SK-N-SH (cell line): ENCODE measurements around the gene PPP1R1A. TPM values are rescaled to one million over a fixed set of nuclear protein-coding genes. Genes with fewer than 3 reads are reported as not detected.

Source experiments
- CTCF ChIA-PET: fragments of 300-600, 350-600 bp; formaldehyde crosslinking; extraction: SDS; loops from one replicate; lab custom pipeline; 2021; lab: Yijun Ruan, JAX
- POLR2A ChIA-PET: fragments of 350-600 bp; sonication (Branson Sonifier 250); formaldehyde crosslinking; extraction: SDS; loops from one replicate; lab custom pipeline; 2020; ENCODE audit warnings: antibody characterized with exemption, inconsistent platforms; lab: Yijun Ruan, JAX
- DNase-seq: peaks from one replicate; pipeline ENCODE4 v3.0.0; 2012
- H2AFZ ChIP-seq: fragments of 200-600 bp; sonication (generic); 2 replicates; pipeline ENCODE4 v1.8.1; 2016; ENCODE audit warnings: antibody characterized with exemption, mild to moderate bottlenecking, low read depth
- H3F3A ChIP-seq: fragments of 200-600 bp; sonication (generic); replicated peaks from 2 replicates; pipeline ENCODE3; 2016; ENCODE audit warnings: antibody characterized with exemption, mild to moderate bottlenecking; ENCODE audit not compliant: insufficient read depth
- H3K27ac ChIP-seq, 2 experiments: fragments of 200-500 bp in 1 of 2; fragments of 200-600 bp in 1 of 2; sonication (Bioruptor generic) in 1 of 2; sonication (generic), shearing (Covaris generic) in 1 of 2; 2 replicates each; pipeline versions ENCODE4 v1.5.1 to v1.6.1; 2014 to 2016; ENCODE audit warnings: low read depth in 2 of 2, inconsistent platforms in 1 of 2, low read length in 1 of 2, mild to moderate bottlenecking in 1 of 2, mixed read lengths in 1 of 2
- H3K27me3 ChIP-seq: fragments of 200-600 bp; sonication (generic), shearing (Covaris generic); 2 replicates; pipeline ENCODE4 v1.6.1; 2016; ENCODE audit warnings: mixed run types; ENCODE audit not compliant: insufficient read depth
- H3K36me3 ChIP-seq, 2 experiments: fragments of 200-500 bp in 1 of 2; fragments of 200-600 bp in 1 of 2; sonication (Bioruptor generic) in 1 of 2; sonication (generic) in 1 of 2; replicated peaks in 1 of 2; 2 replicates each; pipeline versions ENCODE3 to v1.5.1; 2014 to 2016; ENCODE audit warnings: low read length in 1 of 2, mild to moderate bottlenecking in 1 of 2; ENCODE audit not compliant: insufficient read depth in 2 of 2, control insufficient read depth in 1 of 2
- H3K4me1 ChIP-seq, 2 experiments: fragments of 200-500 bp in 1 of 2; fragments of 200-600 bp in 1 of 2; sonication (Bioruptor generic) in 1 of 2; sonication (generic), shearing (Covaris generic) in 1 of 2; 2 replicates each; pipeline versions ENCODE4 v1.5.1 to v1.6.1; 2014 to 2016; ENCODE audit warnings: low read depth in 1 of 2, low read length in 1 of 2, mixed run types in 1 of 2; ENCODE audit not compliant: insufficient read depth in 2 of 2, control insufficient read depth in 1 of 2
- H3K4me2 ChIP-seq: fragments of 200-600 bp; sonication (generic), shearing (Covaris generic); 2 replicates; pipeline ENCODE4 v1.6.1; 2017; ENCODE audit warnings: mixed run types
- H3K4me3 ChIP-seq, 2 experiments: fragments of 200-500 bp in 1 of 2; fragments of 200-600 bp in 1 of 2; sonication (Bioruptor generic) in 1 of 2; sonication (generic), shearing (Covaris generic) in 1 of 2; 2 replicates each; pipeline versions ENCODE4 v1.5.1 to v1.8.1; 2014 to 2016; ENCODE audit warnings: low read depth in 2 of 2, inconsistent platforms in 1 of 2, low read length in 1 of 2, mild to moderate bottlenecking in 1 of 2, mixed read lengths in 1 of 2, moderate library complexity in 1 of 2
- H3K79me2 ChIP-seq: fragments of 200-600 bp; sonication (generic); 2 replicates; pipeline ENCODE4 v1.8.1; 2017; ENCODE audit warnings: mild to moderate bottlenecking; ENCODE audit not compliant: insufficient read depth
- H3K9ac ChIP-seq: fragments of 200-600 bp; sonication (generic); 2 replicates; pipeline ENCODE4 v1.6.1; 2017; ENCODE audit warnings: mixed run types
- H3K9me2 ChIP-seq: fragments of 200-600 bp; sonication (generic); 2 replicates; pipeline ENCODE4 v1.6.1; 2017; ENCODE audit warnings: mixed run types
- H3K9me3 ChIP-seq: fragments of 200-600 bp; sonication (generic); 2 replicates; pipeline ENCODE4 v1.6.1; 2017; ENCODE audit warnings: mixed run types, mild to moderate bottlenecking, moderate library complexity
- H4K20me1 ChIP-seq: fragments of 200-600 bp; sonication (generic); 2 replicates; pipeline ENCODE4 v1.6.1; 2017; ENCODE audit warnings: mild to moderate bottlenecking, mixed run types; ENCODE audit not compliant: insufficient read depth
- ELF1 ChIP-seq: IDR thresholded peaks from 2 replicates; pipeline ENCODE4 v1.4.0; 2012
- FOSL2 ChIP-seq: IDR thresholded peaks from 2 replicates; pipeline ENCODE4 v1.4.0; 2012; ENCODE audit warnings: low read depth, mild to moderate bottlenecking, moderate library complexity, borderline replicate concordance
- GABPA ChIP-seq: IDR thresholded peaks from 2 replicates; pipeline ENCODE4 v1.4.0; 2012; ENCODE audit warnings: low read depth, mild to moderate bottlenecking
- GATA2 ChIP-seq: sonication (generic); formaldehyde crosslinking; IDR thresholded peaks from 2 replicates; pipeline ENCODE4 v1.5.0; 2020; ENCODE audit warnings: mild to moderate bottlenecking, missing genetic modification reagents
- IRF3 ChIP-seq: fragments of 150-350 bp; IDR thresholded peaks from 2 replicates; pipeline ENCODE4 v1.6.1; 2016; ENCODE audit warnings: mild to moderate bottlenecking, low read depth, low read length
- JUND ChIP-seq: IDR thresholded peaks from 2 replicates; pipeline ENCODE4 v1.4.0; 2012
- MEF2A ChIP-seq: IDR thresholded peaks from 2 replicates; pipeline ENCODE4 v1.4.0; 2012; ENCODE audit warnings: low read depth, borderline replicate concordance
- MXI1 ChIP-seq: IDR thresholded peaks from 2 replicates; pipeline ENCODE4 v1.6.1; 2012; ENCODE audit warnings: mild to moderate bottlenecking, low read depth, low read length, improper control_type of control experiment
- RCOR1 ChIP-seq: fragments of 150-350 bp; IDR thresholded peaks from 2 replicates; pipeline ENCODE4 v1.6.1; 2017; ENCODE audit warnings: antibody characterized with exemption, low read length
- REST ChIP-seq: IDR thresholded peaks from 2 replicates; pipeline ENCODE4 v1.6.1; 2012; ENCODE audit warnings: mild to moderate bottlenecking, low read depth, low read length, moderate library complexity
- SIN3A ChIP-seq: IDR thresholded peaks from 2 replicates; pipeline ENCODE4 v1.6.1; 2012; ENCODE audit warnings: low read depth, mild to moderate bottlenecking, low read length, moderate library complexity, borderline replicate concordance
- SMC3 ChIP-seq: IDR thresholded peaks from 2 replicates; pipeline ENCODE4 v1.6.1; 2012; ENCODE audit warnings: low read depth, low read length, improper control_type of control experiment
- YY1 ChIP-seq: IDR thresholded peaks from 2 replicates; pipeline ENCODE4 v1.4.0; 2012; ENCODE audit warnings: low read depth, mild to moderate bottlenecking
- WGBS: methylation state at CpG from one replicate; pipeline ENCODE4 v1.1.6; 2017; ENCODE audit warnings: low lambda C conversion rate; 5-methylcytosine and 5-hydroxymethylcytosine counted together
- polyA plus RNA-seq, 3 experiments: library from polyadenylated mRNA; depleted of rRNA; stranded (reverse); fragments of >200 nt; gene quantifications; 2 replicates each; pipeline ENCODE4 v1.2.3, GENCODE V29; 2012
- TF ChIP-seq, protein P1 (sequence below): IDR thresholded peaks from 2 replicates; pipeline ENCODE4 v1.4.0; 2012; ENCODE audit warnings: low read depth, borderline replicate concordance

The PPP1R1A gene
- polyA plus RNA-seq, 1 of the 3 experiments (the other 2 are of a cell fraction) = not detected

DNA sequence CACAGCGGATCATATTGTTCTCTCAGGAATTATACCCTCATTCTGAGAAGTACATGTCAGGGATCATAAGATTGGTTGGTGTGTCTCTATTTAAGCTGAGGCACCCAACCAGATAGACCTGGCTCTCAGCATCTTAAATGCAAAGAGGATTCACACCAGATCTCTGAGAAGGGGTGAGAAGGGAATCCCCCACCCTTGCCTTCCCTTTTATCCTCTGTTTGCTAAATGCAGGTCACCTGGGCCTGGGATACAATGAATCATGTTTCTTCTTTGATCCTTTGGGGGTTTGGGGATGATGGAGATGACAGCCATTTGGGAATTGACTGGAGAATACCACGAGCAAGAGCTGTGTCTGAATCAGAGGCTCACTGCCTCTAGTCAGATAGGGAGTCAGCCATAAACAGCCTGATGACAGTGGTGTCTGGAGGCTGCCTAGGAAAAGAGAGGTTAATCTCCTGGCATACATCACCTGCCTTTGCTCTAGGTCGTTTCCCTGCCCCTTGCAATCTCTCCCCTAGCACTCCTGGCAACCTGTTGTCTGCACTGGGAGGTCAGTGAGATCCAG is 50.2 kb downstream of the PPP1R1A start:
- no peaks in the 10 kb centered on the region for H3K79me2 ChIP-seq
- H3K9me2 ChIP-seq = no peaks in the 10 kb centered on the region
- H3K9ac ChIP-seq = no peak overlapping the region
- H2AFZ ChIP-seq = no peak overlapping the region
- H3K4me1 ChIP-seq = no peaks in the 10 kb centered on the region
- H3K4me3 ChIP-seq = no peak overlapping the region
- 4% methylated on average over 3 of the region's 3 CpGs for WGBS
- peaks cover 42% of the 10 kb centered on the region for H3K27me3 ChIP-seq
- DNase-seq = no peak
- no peaks in the 10 kb centered on the region for H3K9me3 ChIP-seq
- H3K36me3 ChIP-seq = no peaks in the 10 kb centered on the region
- H3K4me2 ChIP-seq = no peak overlapping the region
- TF ChIP-seq, protein P1, sequence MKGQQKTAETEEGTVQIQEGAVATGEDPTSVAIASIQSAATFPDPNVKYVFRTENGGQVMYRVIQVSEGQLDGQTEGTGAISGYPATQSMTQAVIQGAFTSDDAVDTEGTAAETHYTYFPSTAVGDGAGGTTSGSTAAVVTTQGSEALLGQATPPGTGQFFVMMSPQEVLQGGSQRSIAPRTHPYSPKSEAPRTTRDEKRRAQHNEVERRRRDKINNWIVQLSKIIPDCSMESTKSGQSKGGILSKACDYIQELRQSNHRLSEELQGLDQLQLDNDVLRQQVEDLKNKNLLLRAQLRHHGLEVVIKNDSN = no peak
- TF ChIP-seq REST = no peak
- TF ChIP-seq SIN3A = no peak
- no peak for TF ChIP-seq JUND
- no peak for TF ChIP-seq FOSL2
- TF ChIP-seq IRF3 = no peak
- no peak for TF ChIP-seq RCOR1
- TF ChIP-seq YY1 = no peak
- H3K27ac ChIP-seq = no peak overlapping the region
- H4K20me1 ChIP-seq = no peaks in the 10 kb centered on the region
- POLR2A ChIA-PET = no interaction called here
- H3F3A ChIP-seq = no peaks in the 10 kb centered on the region
- CTCF ChIA-PET = interaction anchor here (0.5 kb wide), 1 partner anchor 27 kb away, joined by 4 read pairs; no protein-coding TSS in a partner anchor

GRCh38 chr12:54535474-54535873 is 53.0 kb downstream of the PPP1R1A start:
- no peak overlapping the region for H3K4me2 ChIP-seq
- ChIA-PET CTCF (interaction anchor here (0.9 to 1.0 kb wide), 2 partner anchors 8 to 93 kb away, joined by 3 read pairs; no protein-coding TSS in a partner anchor), POLR2A (no interaction called here)
- no peak for TF ChIP-seq MXI1
- TF ChIP-seq MEF2A = no peak
- TF ChIP-seq YY1 = no peak
- TF ChIP-seq SMC3 = no peak
- no peak for TF ChIP-seq GABPA
- TF ChIP-seq GATA2 (CRISPR knock-in tag) = no peak
- TF ChIP-seq ELF1 = no peak
- TF ChIP-seq, protein P1 = no peak
- no peak for DNase-seq
- H3K27ac ChIP-seq = no peak overlapping the region
- H3K9me3 ChIP-seq = no peaks in the 10 kb centered on the region
- H3K4me1 ChIP-seq = no peaks in the 10 kb centered on the region
- H3F3A ChIP-seq = no peaks in the 10 kb centered on the region
- H3K9ac ChIP-seq = no peak overlapping the region
- no peaks in the 10 kb centered on the region for H3K36me3 ChIP-seq
- no peaks in the 10 kb centered on the region for H3K9me2 ChIP-seq
- no peaks in the 10 kb centered on the region for H4K20me1 ChIP-seq
- no peaks in the 10 kb centered on the region for H3K79me2 ChIP-seq
- H3K27me3 ChIP-seq = peaks cover 54% of the 10 kb centered on the region
- H2AFZ ChIP-seq = no peak overlapping the region
- no peak overlapping the region for H3K4me3 ChIP-seq
